ENCODE results near the gene TMEM59L. TPM values are rescaled to one million over a fixed set of nuclear protein-coding genes. Genes with fewer than 3 reads are reported as not detected.

Gene TMEM59L
- total and polyA plus RNA-seq, 11 donors = 0.50 to 5.1 (median 1.1) TPM

- peak; percentile 20 to 79 (median 49) for ATAC-seq
Observed at GRCh38 chr19:18657590-18658365, 45.1 kb downstream of the TMEM59L start.

GRCh38 chr19:18658366-18658855 is 45.7 kb downstream of the TMEM59L start:
- intact Hi-C loops (cut with DNase I) = loop anchor here in 1 of 10 donors (10.0 kb wide), 1 partner anchor 64 kb away; no protein-coding TSS in a partner anchor
- WGBS, 4 donors = 86 to 96% (median 92%) methylated on average over 4 of the region's 4 CpGs
- no peaks in the 10 kb centered on the region for H3K9me3 ChIP-seq
- no peaks in the 10 kb centered on the region for H3K36me3 ChIP-seq
- H3K4me3 ChIP-seq = no peak overlapping the region
- no peak for DNase-seq
- peak overlapping the region in 11 of 12 donors; percentile 24 to 95 (median 82) for H3K27ac ChIP-seq
- H3K4me1 ChIP-seq = peaks cover 0 to 49% (median 35%) of the 10 kb centered on the region in 12 donors
- H3K27me3 ChIP-seq = no peaks in the 10 kb centered on the region
- TF ChIP-seq CTCF (IDR thresholded peaks at IDR 0.05) (no peak), POLR2A (IDR thresholded peaks at IDR 0.05) (no peak)
- no peak for ATAC-seq

More at GRCh38 chr19:18657590-18658365, 45.1 kb downstream of the TMEM59L start:
- TF ChIP-seq CTCF (IDR thresholded peaks at IDR 0.05) = no peak
- TF ChIP-seq POLR2A (IDR thresholded peaks at IDR 0.05) = no peak
- H3K9me3 ChIP-seq = no peaks in the 10 kb centered on the region
- intact Hi-C loops (cut with DNase I) = loop anchor here in 1 of 10 donors (10.0 kb wide), 1 partner anchor 63 kb away; no protein-coding TSS in a partner anchor
- H3K36me3 ChIP-seq = no peaks in the 10 kb centered on the region
- 31 to 55% (median 36%) methylated on average over 19 to 20 of the region's 20 CpGs for WGBS, 4 donors
- no peak overlapping the region for H3K4me3 ChIP-seq
- peaks cover 0 to 49% (median 35%) of the 10 kb centered on the region in 12 donors for H3K4me1 ChIP-seq
- H3K27me3 ChIP-seq = no peaks in the 10 kb centered on the region
- H3K27ac ChIP-seq = peak overlapping the region in 9 of 12 donors; percentile 67 to 95 (median 82)
- peak; percentile 78 to 85 (median 83) for DNase-seq

GRCh38 chr19:18659281-18660050 is 46.8 kb downstream of the TMEM59L start:
- Histone ChIP-seq H3K36me3 (peaks cover 0 to 4% (median 0%) of the 10 kb centered on the region in 9 donors), H3K9me3 (no peaks in the 10 kb centered on the region), H3K4me3 (peak overlapping the region in 8 of 12 donors; percentile 15 to 41 (median 24)), H3K27ac (peak overlapping the region; percentile 47 to 95 (median 79)), H3K4me1 (peaks cover 0 to 49% (median 35%) of the 10 kb centered on the region in 12 donors), H3K27me3 (no peaks in the 10 kb centered on the region)
- WGBS, 4 donors = 49 to 61% (median 58%) methylated on average over 24 to 30 of the region's 30 CpGs
- DNase-seq = peak; percentile 74 to 79 (median 77)
- TF ChIP-seq CTCF (IDR thresholded peaks at IDR 0.05) = no peak
- TF ChIP-seq POLR2A (IDR thresholded peaks at IDR 0.05) = no peak
- intact Hi-C loops (cut with DNase I) = loop anchor here in 1 of 10 donors (10.0 kb wide), 1 partner anchor 65 kb away; no protein-coding TSS in a partner anchor
- ATAC-seq = peak; percentile 30 to 66 (median 47)

All from heart left ventricle (tissue), 16 donors.